Measurements from ENCODE around the gene RNF8.
A peak's percentile ranks its signal among the peaks of the same experiment; 100 is the strongest.

RNF8 gene

DNA sequence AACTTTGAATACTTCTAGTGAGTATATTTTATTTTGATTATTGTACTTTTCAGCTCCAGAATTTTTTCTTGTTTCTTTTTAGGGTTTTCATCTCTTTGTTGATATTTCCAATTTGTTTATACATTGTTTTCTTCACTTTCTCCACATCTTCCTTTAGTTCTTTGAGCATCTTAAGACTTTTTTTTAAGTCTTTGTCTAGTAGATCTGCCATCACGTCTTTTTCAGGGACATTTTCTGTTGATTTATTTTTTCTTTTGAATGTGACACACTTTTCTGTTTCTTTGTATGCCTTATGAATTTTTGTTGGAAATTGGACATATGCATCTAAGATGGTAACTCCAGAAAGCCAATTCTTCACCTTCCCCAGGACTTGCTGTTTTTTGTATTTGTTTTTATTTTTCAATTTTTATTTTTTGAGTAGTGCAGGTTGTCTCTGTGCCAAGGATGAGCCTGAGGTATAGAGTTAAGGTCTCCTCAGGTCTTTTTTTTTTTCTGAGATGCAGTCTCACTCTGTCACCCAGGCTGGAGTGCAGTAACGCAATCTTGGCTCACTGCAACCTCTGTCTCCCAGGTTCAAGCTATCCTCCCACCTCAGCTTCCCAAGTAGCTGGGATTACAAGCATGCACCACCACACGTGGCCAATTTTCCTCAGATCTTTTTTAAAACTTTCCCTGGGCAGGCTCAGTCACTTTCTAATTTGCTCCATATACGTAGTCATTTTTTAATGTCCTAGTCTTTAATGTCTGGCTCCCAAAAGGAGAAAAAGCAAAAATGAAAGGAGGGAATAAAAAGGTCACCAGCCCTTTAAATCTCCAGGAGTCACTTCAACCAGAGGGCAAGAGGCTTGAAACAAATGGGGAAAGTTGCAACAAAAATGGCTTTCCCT lies 72.5 kb downstream of the RNF8 start:
- no peak overlapping the region for H3K27ac ChIP-seq
- peaks cover 5% of the 10 kb centered on the region; the same call in 1 of the 2 replicates for H3K4me1 ChIP-seq
- no peaks in the 10 kb centered on the region for H3K36me3 ChIP-seq
- no peak for TF ChIP-seq Cebpa-rat (IDR thresholded peaks at IDR 0.05)
- H3K4me2 ChIP-seq = no peak overlapping the region
- no peaks in the 10 kb centered on the region for H4K20me1 ChIP-seq
- no peak overlapping the region for H3K9ac ChIP-seq
- H3K27me3 ChIP-seq = no peaks in the 10 kb centered on the region
- 0 out of 2 replicates have a peak, but pooled peaks cover 4% of the 10 kb centered on the region for H3K9me3 ChIP-seq
- no peak overlapping the region for H3K4me3 ChIP-seq

DNA sequence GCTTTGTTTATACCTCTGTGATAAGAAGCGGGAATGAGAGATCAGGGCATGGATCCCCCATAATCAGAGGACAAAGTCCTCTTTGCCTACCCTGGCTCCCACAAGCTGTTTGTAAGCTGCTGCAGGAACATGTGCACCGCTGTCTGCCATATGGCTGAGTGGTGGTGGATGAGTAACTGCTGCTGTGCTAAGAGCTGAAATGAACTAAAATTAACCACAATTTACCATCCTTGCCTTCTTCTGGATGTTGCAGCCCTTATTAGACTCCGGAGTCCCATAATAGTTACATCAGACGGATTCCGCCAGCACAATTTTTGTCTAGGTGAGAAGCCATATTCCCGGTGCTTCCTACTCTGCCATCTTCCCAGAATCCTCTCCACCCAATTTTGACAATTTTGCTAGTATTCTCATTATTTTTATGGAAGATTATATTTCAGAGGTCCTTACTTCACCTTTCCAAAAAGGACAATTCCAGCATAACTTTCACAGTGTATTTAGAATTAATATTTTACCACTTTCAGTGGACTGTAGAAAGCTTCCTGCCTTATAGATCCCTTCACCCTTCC lies 73.2 kb downstream of the RNF8 start:
- Histone ChIP-seq H3K4me1 (peaks cover 5% of the 10 kb centered on the region; the same call in 1 of the 2 replicates), H3K9ac (no peak overlapping the region), H3K27ac (no peak overlapping the region), H3K4me3 (no peak overlapping the region), H3K9me3 (0 out of 2 replicates have a peak, but pooled peaks cover 4% of the 10 kb centered on the region), H3K27me3 (no peaks in the 10 kb centered on the region), H3K36me3 (no peaks in the 10 kb centered on the region), H4K20me1 (no peaks in the 10 kb centered on the region), H3K4me2 (no peak overlapping the region)
- no peak for TF ChIP-seq Cebpa-rat (IDR thresholded peaks at IDR 0.05)

DNA sequence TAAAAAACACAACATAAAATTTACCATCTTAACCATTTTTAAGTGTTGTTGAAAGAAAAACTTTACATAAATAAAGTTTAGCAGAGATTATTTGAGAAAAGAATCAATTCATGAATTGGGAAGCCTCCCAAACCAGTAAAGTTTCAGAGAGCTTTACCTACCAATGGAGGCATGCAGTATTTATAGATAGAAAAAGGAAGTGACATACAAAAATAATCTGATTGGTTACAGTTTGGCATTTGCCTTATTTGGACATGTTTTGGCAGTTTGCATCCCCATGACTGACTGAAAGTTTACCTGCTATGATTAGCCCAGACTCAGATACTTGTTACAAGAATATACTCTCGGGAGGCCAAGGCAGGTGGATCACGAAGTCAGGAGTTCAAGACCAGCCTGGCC lies 75.6 kb downstream of the RNF8 start:
- no peak for TF ChIP-seq Cebpa-rat (IDR thresholded peaks at IDR 0.05)
- H3K4me1 ChIP-seq = peaks cover 16% of the 10 kb centered on the region
- H3K27me3 ChIP-seq = no peaks in the 10 kb centered on the region
- H3K27ac ChIP-seq = no peak overlapping the region
- H3K4me3 ChIP-seq = no peak overlapping the region
- H3K9me3 ChIP-seq = 0 out of 2 replicates have a peak, but pooled peaks cover 4% of the 10 kb centered on the region
- H3K9ac ChIP-seq = no peak overlapping the region
- H4K20me1 ChIP-seq = no peaks in the 10 kb centered on the region; the same call in 1 of the 2 replicates
- no peaks in the 10 kb centered on the region for H3K36me3 ChIP-seq
- H3K4me2 ChIP-seq = no peak overlapping the region

DNA sequence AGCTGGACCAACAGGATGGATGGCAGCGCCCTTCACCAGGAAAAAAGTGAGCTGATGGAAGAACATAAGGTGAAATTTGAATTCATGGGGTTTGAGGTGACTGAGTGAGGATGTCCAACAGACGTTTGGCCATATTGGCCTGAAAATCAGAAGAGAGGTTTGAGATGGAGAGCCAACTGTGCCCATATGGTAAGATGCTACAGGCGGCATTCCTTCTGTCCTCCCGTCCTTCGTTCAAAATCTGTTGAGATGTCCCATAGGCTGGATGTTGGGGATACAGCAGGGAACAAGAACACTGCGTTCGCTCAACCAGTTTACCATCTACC lies 78.8 kb downstream of the RNF8 start:
- Histone ChIP-seq H4K20me1 (peaks cover 7% of the 10 kb centered on the region; the same call in 1 of the 2 replicates), H3K9ac (peak overlapping the region; percentile 90)

DNA sequence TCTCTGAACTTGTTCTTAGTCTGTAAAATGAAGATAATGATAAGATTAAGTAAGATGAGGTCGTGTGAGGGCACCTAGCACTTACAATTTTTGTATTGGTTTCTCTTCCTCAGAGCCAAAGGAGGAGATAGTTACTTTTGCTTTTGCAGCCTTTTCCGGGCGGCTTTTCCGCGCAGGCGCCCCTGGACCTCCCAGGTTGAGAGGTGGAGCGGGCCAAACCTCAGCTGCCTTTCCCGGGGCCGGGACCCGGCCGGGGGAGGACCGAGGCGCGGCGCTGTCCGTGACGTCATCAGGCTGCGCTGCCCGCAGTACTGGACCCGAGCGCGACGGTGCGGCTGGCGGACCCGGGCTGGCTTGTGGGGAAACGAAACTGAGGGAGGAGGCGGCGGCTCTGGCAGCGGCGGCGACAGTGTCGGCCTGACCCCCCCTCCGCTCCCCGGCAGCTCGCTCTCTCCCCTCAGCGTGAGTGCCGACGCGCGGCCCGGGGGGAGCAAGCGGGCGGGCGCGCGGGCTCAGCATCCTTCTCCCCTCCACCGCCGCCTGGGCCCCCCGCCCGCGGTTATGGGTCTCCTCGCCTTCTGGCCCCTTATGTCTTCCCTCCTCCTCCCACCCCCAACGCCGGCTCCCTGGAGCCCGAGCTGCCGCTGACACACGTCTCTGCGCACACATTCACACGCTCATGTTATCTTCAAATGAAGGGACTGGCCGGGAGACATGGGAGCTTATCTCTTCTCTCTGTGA lies 79.3 kb downstream of the RNF8 start, which contains the start of gene CMTR1:
Gene CMTR1, plus strand, starts transcription at position 306 of the 741 bp plus-strand sequence. CDS start 2,409 bp downstream, outside the sequence.
- H3K9me3 ChIP-seq = 0 out of 2 replicates have a peak, but pooled peaks cover 4% of the 10 kb centered on the region
- peak within 1 kb of the TSS; percentile 90 for H3K9ac ChIP-seq
- peak within 1 kb of the TSS; percentile 91 for H3K4me2 ChIP-seq
- peak within 1 kb of the TSS; percentile 93 for H3K4me3 ChIP-seq
- no peak for TF ChIP-seq Cebpa-rat (IDR thresholded peaks at IDR 0.05)
- H3K27ac ChIP-seq = peak within 1 kb of the TSS; percentile 86
- peaks cover 29% of the 10 kb centered on the region for H3K36me3 ChIP-seq
- peaks cover 7% of the 10 kb centered on the region; the same call in 1 of the 2 replicates for H4K20me1 ChIP-seq
- peaks cover 25% of the 10 kb centered on the region for H3K4me1 ChIP-seq
- no peaks in the 10 kb centered on the region for H3K27me3 ChIP-seq

More for the DNA sequence above, 78.8 kb downstream of the RNF8 start:
- Histone ChIP-seq H3K27me3 (no peaks in the 10 kb centered on the region), H3K27ac (peak overlapping the region; percentile 86), H3K9me3 (0 out of 2 replicates have a peak, but pooled peaks cover 4% of the 10 kb centered on the region), H3K4me3 (peak overlapping the region; percentile 93), H3K36me3 (peaks cover 23% of the 10 kb centered on the region), H3K4me1 (peaks cover 25% of the 10 kb centered on the region), H3K4me2 (peak overlapping the region; percentile 91)
- TF ChIP-seq Cebpa-rat (IDR thresholded peaks at IDR 0.05) = no peak

DNA sequence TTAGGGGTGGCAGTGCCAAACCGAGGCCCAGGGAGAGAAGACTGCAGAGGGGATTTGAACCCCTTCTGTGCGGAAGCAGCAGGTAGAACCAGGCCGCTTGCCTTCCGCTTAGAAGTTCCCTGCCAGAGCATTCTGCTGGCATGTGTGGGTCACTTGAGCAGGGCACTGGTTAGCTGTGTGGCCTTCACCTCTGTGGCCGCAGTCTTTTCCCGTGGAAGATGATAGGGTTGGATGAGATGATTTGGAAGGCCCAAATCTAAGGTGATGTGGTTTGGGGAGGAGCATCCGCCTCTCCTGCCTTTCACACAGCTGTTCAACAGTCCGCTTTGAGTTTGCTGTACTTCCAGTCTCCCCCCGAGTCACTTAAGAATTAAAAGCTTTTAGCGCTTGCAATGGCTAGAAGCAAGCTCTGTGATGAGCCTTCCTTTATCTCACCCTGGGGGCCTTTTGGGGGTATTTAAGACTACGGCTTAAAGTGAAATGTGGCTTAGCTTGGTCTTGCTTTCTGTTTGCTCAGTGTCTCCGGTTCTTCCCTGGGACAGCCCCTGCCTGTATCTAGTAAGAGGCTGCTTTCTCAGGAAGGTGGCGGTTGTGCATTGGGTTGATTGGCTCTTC lies 80.0 kb downstream of the RNF8 start:
- peak overlapping the region; percentile 90 for H3K9ac ChIP-seq
- H3K4me1 ChIP-seq = peaks cover 25% of the 10 kb centered on the region
- H3K9me3 ChIP-seq = 0 out of 2 replicates have a peak, but pooled peaks cover 4% of the 10 kb centered on the region
- peak overlapping the region; percentile 93 for H3K4me3 ChIP-seq
- H3K4me2 ChIP-seq = peak overlapping the region; percentile 91
- no peaks in the 10 kb centered on the region for H3K27me3 ChIP-seq
- TF ChIP-seq Cebpa-rat (IDR thresholded peaks at IDR 0.05) = no peak
- peaks cover 36% of the 10 kb centered on the region for H3K36me3 ChIP-seq
- H3K27ac ChIP-seq = peak overlapping the region; percentile 86
- peaks cover 9% of the 10 kb centered on the region; the same call in 1 of the 2 replicates for H4K20me1 ChIP-seq

DNA sequence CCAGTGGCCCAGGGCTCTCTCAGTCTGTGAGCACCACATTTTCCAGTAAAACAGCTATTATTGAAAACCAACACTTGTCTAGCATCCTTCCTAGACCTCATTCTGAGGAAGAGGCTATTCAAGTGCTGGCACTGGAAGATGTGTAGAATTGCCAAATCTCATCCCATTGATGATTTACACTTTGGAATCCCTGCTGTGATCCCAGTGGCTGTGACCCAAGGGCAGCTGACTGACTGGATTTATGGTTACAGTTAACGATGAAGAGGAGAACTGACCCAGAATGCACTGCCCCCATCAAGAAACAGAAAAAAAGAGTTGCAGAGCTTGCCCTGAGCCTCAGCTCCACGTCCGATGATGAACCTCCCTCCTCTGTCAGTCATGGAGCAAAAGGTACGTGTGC lies 81.6 kb downstream of the RNF8 start:
- H3K27me3 ChIP-seq = no peaks in the 10 kb centered on the region
- H3K4me3 ChIP-seq = no peak overlapping the region
- H3K9ac ChIP-seq = no peak overlapping the region
- H4K20me1 ChIP-seq = peaks cover 21% of the 10 kb centered on the region
- H3K27ac ChIP-seq = no peak overlapping the region
- no peaks in the 10 kb centered on the region for H3K9me3 ChIP-seq
- no peak for TF ChIP-seq Cebpa-rat (IDR thresholded peaks at IDR 0.05)
- peaks cover 20% of the 10 kb centered on the region for H3K4me1 ChIP-seq
- no peak overlapping the region for H3K4me2 ChIP-seq
- H3K36me3 ChIP-seq = peaks cover 52% of the 10 kb centered on the region

DNA sequence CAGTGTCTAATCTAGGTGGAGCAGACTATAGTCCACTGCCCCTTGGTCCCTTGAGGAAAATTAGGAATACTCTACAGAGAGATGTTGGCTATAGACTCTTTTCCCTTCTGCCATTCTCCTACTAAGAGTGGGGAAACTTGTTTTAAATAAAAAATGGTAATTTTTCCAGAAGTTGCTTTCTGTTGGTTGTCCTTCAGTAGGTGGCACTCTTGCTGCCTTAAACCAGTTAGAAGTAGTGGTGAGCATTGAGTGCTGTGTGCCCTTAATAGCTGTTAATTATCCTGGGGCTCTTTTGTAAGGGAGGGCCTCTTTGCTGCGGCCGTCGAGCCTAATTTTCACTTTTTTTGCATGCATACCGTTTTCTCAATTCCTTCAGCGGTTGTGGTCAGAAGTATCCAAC lies 82.0 kb downstream of the RNF8 start:
- H3K4me3 ChIP-seq = no peak overlapping the region
- no peak for TF ChIP-seq Cebpa-rat (IDR thresholded peaks at IDR 0.05)
- peaks cover 56% of the 10 kb centered on the region for H3K36me3 ChIP-seq

DNA sequence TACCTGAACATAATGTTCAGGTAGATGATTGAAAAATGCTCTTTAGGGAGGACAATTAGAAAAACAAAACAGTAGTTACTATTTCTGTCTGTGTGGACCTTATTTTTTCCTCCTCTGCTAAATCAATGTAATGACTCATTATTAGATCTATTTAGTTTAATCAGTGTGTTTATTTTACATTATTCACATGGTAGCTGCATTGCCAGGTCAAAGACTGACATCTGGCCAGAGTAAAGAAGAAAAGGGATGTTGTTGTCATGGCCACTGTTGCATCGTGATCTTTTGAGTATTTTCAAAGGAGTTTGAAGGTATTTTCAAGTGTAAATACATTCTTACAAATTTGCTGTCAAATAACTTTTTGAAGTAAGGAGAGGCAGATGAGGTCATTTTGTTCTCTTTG lies 85.1 kb downstream of the RNF8 start:
- no peak overlapping the region for H3K9ac ChIP-seq
- no peak overlapping the region for H3K4me2 ChIP-seq
- H3K4me1 ChIP-seq = peaks cover 28% of the 10 kb centered on the region
- no peak overlapping the region for H3K27ac ChIP-seq
- H4K20me1 ChIP-seq = peaks cover 21% of the 10 kb centered on the region
- H3K27me3 ChIP-seq = no peaks in the 10 kb centered on the region
- H3K36me3 ChIP-seq = peaks cover 72% of the 10 kb centered on the region
- H3K4me3 ChIP-seq = no peak overlapping the region
- H3K9me3 ChIP-seq = no peaks in the 10 kb centered on the region
- no peak for TF ChIP-seq Cebpa-rat (IDR thresholded peaks at IDR 0.05)

More for the DNA sequence above, 82.0 kb downstream of the RNF8 start:
- no peak overlapping the region for H3K4me2 ChIP-seq
- peaks cover 20% of the 10 kb centered on the region for H3K4me1 ChIP-seq
- H3K27me3 ChIP-seq = no peaks in the 10 kb centered on the region
- H3K9ac ChIP-seq = no peak overlapping the region
- no peak overlapping the region for H3K27ac ChIP-seq
- peaks cover 21% of the 10 kb centered on the region for H4K20me1 ChIP-seq
- no peaks in the 10 kb centered on the region for H3K9me3 ChIP-seq
